Superior temporal gyrus (tissue), 1 donor: ENCODE results near the gene BCOR.

ENCODE experiments used
- DNase-seq: peaks from one replicate; pipeline ENCODE4 v3.0.0-alpha.2; 2016; ENCODE audit errors: extremely low spot score

Gene BCOR

DNA sequence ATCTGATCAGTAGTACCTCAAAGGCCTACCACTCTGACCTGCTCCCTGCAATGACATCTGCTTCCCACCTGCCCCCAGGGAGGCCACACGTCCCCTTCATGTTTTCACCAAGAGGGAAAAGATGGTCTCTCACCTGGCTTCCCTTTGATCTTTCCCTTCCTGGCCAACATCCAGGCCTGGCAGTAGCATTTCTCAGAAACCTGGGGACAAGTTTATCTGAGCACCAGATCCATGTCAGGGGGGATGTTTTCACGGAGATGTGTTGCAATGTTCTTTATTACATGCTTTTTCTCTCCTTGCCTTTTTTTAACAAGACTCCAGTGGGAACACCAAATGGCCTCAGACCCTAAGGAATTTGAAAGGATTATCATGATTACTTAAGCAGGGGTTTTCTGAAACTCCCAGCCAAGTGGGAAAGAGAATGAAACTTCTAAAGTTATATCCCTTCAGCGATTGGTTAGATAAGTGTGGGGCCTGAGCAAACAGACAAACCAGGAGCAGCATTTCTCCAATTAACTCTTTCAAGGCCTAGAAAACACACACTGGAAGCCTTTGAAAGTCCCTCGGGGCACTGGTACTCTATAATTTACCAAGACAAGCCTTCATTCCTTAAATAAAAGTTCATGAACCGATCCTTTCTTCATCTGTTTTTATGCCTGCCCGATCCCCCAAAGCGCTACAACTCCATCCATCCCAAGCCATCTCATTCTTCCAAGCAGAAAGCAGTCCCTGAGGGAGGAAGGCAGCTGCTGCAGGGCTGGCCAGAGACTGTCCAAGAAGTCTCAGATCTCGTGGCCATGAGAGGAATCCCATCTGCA, 94.1 kb downstream of the BCOR start:
- DNase-seq = no peak

- DNase-seq = no peak
These were observed 94.7 kb downstream of the BCOR start for GRCh38 chrX:40003071-40003427.
